ENCODE data around the gene RNASE11. TPM values are rescaled to one million over a fixed set of nuclear protein-coding genes. Genes with fewer than 3 reads are reported as not detected.
A peak's percentile ranks its signal among the peaks of the same experiment; 100 is the strongest.

The RNASE11 gene
- total and polyA plus RNA-seq, 9 of the 15 experiments (the other 6 are each of a cell fraction or from before 2014, with no cell fraction given) = 0.16 to 0.29 (median 0.22) TPM; not detected in 6

DNA sequence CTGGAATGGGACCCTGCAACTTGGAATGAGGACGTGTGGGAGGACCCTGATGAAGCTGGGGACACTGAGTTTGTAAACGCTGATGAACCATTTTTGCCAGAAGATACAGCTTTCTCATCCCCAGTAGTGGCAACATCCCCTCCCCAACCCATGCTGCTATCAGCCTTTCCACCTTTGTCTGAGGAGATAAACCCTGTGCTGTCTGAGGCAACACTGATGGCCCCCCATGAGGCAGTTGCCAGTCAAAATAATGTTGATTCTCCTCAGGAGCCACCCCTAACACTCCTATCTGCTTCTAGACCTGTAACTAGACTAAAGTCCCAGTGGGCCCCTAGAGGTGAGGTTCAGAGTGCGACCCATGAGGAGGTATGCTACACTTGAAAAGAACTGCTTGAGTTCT is 19.4 kb downstream of the RNASE11 start (continued):
- TF ChIP-seq ZNF124 (CRISPR knock-in tag; IDR thresholded peaks at IDR 0.05) = no peak
- TF ChIP-seq ZNF583 (CRISPR knock-in tag; IDR thresholded peaks at IDR 0.05) = no peak
- no peak for TF ChIP-seq CSDE1 (IDR thresholded peaks at IDR 0.05)
- TF ChIP-seq, protein P1, sequence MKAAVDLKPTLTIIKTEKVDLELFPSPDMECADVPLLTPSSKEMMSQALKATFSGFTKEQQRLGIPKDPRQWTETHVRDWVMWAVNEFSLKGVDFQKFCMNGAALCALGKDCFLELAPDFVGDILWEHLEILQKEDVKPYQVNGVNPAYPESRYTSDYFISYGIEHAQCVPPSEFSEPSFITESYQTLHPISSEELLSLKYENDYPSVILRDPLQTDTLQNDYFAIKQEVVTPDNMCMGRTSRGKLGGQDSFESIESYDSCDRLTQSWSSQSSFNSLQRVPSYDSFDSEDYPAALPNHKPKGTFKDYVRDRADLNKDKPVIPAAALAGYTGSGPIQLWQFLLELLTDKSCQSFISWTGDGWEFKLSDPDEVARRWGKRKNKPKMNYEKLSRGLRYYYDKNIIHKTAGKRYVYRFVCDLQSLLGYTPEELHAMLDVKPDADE (conservative IDR thresholded peaks at IDR 0.05; ENCODE audit: control insufficient read depth, low read depth, low read length) = no peak
- peak in 1 of 2 experiments; percentile 26; a peak in 1 of 4 replicates for TF ChIP-seq HDAC1 (IDR thresholded peaks at IDR 0.05)
- TF ChIP-seq MEIS2 (IDR thresholded peaks at IDR 0.05; ENCODE audit: partially characterized antibody) = peak; percentile 63
- no peak for TF ChIP-seq SAFB (IDR thresholded peaks at IDR 0.05; ENCODE audit: borderline replicate concordance, low read depth, low read length)
- TF ChIP-seq C11orf30 (IDR thresholded peaks at IDR 0.05; ENCODE audit: low read depth) = peak; percentile 55
- TF ChIP-seq CEBPB (tag; IDR thresholded peaks at IDR 0.05) = peak; percentile 60
- no peak for TF ChIP-seq RFX5 (IDR thresholded peaks at IDR 0.05; ENCODE audit: low read depth, low read length)
- no peak for TF ChIP-seq ZNF232 (CRISPR knock-in tag; IDR thresholded peaks at IDR 0.05)
- TF ChIP-seq TBL1XR1 (IDR thresholded peaks at IDR 0.05; ENCODE audit: low read length in 2 of 2) = peak in 1 of 2 experiments; percentile 52; a peak in 1 of 4 replicates
- TF ChIP-seq TEAD4 (IDR thresholded peaks at IDR 0.05; ENCODE audit: low read length) = peak; percentile 63
- no peak for TF ChIP-seq TEAD4 (CRISPR knock-in tag; IDR thresholded peaks at IDR 0.05; ENCODE audit: borderline replicate concordance)
- TF ChIP-seq ZNF644 (tag; IDR thresholded peaks at IDR 0.05; ENCODE audit: low read depth) = no peak
- no peak for TF ChIP-seq TBP (optimal IDR thresholded peaks at IDR 0.05; ENCODE audit: low read depth, low read length)
- TF ChIP-seq, protein P2, sequence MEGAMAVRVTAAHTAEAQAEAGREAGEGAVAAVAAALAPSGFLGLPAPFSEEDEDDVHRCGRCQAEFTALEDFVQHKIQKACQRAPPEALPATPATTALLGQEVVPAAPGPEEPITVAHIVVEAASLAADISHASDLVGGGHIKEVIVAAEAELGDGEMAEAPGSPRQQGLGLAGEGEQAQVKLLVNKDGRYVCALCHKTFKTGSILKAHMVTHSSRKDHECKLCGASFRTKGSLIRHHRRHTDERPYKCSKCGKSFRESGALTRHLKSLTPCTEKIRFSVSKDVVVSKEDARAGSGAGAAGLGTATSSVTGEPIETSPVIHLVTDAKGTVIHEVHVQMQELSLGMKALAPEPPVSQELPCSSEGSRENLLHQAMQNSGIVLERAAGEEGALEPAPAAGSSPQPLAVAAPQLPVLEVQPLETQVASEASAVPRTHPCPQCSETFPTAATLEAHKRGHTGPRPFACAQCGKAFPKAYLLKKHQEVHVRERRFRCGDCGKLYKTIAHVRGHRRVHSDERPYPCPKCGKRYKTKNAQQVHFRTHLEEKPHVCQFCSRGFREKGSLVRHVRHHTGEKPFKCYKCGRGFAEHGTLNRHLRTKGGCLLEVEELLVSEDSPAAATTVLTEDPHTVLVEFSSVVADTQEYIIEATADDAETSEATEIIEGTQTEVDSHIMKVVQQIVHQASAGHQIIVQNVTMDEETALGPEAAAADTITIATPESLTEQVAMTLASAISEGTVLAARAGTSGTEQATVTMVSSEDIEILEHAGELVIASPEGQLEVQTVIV (CRISPR knock-in tag; IDR thresholded peaks at IDR 0.05; ENCODE audit: borderline replicate concordance) = no peak
- TF ChIP-seq MYC (IDR thresholded peaks at IDR 0.05; ENCODE audit: low read depth, low read length) = no peak
- no peak for TF ChIP-seq MYC (CRISPR knock-in tag; IDR thresholded peaks at IDR 0.05; ENCODE audit: borderline replicate concordance, low read depth)
- TF ChIP-seq NCOR1 (IDR thresholded peaks at IDR 0.05) = peak; percentile 85
- no peak for TF ChIP-seq ETS2 (tag; IDR thresholded peaks at IDR 0.05; ENCODE audit: borderline replicate concordance, poor library complexity, severe bottlenecking)
- no peak for TF ChIP-seq YBX1 (IDR thresholded peaks at IDR 0.05)
- TF ChIP-seq SRF (CRISPR knock-in tag; IDR thresholded peaks at IDR 0.05) = no peak
- TF ChIP-seq ZNF316 (IDR thresholded peaks at IDR 0.05) = peak; percentile 61
- TF ChIP-seq, protein P3, sequence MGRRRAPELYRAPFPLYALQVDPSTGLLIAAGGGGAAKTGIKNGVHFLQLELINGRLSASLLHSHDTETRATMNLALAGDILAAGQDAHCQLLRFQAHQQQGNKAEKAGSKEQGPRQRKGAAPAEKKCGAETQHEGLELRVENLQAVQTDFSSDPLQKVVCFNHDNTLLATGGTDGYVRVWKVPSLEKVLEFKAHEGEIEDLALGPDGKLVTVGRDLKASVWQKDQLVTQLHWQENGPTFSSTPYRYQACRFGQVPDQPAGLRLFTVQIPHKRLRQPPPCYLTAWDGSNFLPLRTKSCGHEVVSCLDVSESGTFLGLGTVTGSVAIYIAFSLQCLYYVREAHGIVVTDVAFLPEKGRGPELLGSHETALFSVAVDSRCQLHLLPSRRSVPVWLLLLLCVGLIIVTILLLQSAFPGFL (CRISPR knock-in tag; IDR thresholded peaks at IDR 0.05) = no peak
- TF ChIP-seq ZNF274 (IDR thresholded peaks at IDR 0.05; ENCODE audit: borderline replicate concordance, low read depth, low read length) = 0 out of 2 replicates have a peak, but pooled peaks have one; percentile 21
- no peak for TF ChIP-seq ZNF282 (CRISPR knock-in tag; IDR thresholded peaks at IDR 0.05)
- peak; percentile 15; a peak in 1 of 4 replicates for TF ChIP-seq KDM1A (IDR thresholded peaks at IDR 0.05)
- no peak for TF ChIP-seq ZNF695 (CRISPR knock-in tag; IDR thresholded peaks at IDR 0.05)

Measured in K562 (cell line).